Astrocyte (in vitro differentiated cells and primary cell): ENCODE data around the gene SLC6A11. TPM values are rescaled to one million over a fixed set of nuclear protein-coding genes. Genes with fewer than 3 reads are reported as not detected.

Experiments used
- DNase-seq: peaks from one replicate; pipeline ENCODE4 v3.0.0-alpha.2; 2010; ENCODE audit warnings: low read depth
- FAIRE-seq: peaks from 2 replicates; lab custom pipeline; 2011; peaks lifted over from hg19 to GRCh38; lab: Jason Lieb, UNC
- H2AFZ ChIP-seq: 2 replicates; pipeline ENCODE4 v1.6.0; 2012; ENCODE audit warnings: low read depth, low read length, inconsistent platforms
- H3K27ac ChIP-seq: 2 replicates; pipeline ENCODE4 v1.5.1; 2011; ENCODE audit warnings: low read depth, low read length, inconsistent platforms
- H3K27me3 ChIP-seq: 2 replicates; pipeline ENCODE4 v1.6.0; 2011; ENCODE audit warnings: low read length, inconsistent platforms; ENCODE audit not compliant: insufficient read depth
- H3K36me3 ChIP-seq: 2 replicates; pipeline ENCODE4 v1.5.1; 2011; ENCODE audit warnings: low read length, inconsistent platforms; ENCODE audit not compliant: insufficient read depth
- H3K4me1 ChIP-seq: 2 replicates; pipeline ENCODE4 v1.5.1; 2011; ENCODE audit warnings: low read length, inconsistent platforms; ENCODE audit not compliant: insufficient read depth
- H3K4me2 ChIP-seq: 2 replicates; pipeline ENCODE4 v1.6.0; 2012; ENCODE audit warnings: low read length, inconsistent platforms
- H3K4me3 ChIP-seq: 2 replicates; pipeline ENCODE4 v1.5.1; 2011; ENCODE audit warnings: low read depth, mild to moderate bottlenecking, low read length, inconsistent platforms; ENCODE audit not compliant: insufficient read depth
- H3K79me2 ChIP-seq: 2 replicates; pipeline ENCODE4 v1.6.0; 2012; ENCODE audit warnings: mild to moderate bottlenecking, low read length, inconsistent platforms; ENCODE audit not compliant: insufficient read depth
- H3K9ac ChIP-seq: 2 replicates; pipeline ENCODE4 v1.6.0; 2012; ENCODE audit warnings: mild to moderate bottlenecking, low read length, inconsistent platforms
- H3K9me3 ChIP-seq: 2 replicates; pipeline ENCODE4 v1.5.1; 2012; ENCODE audit warnings: low read depth, mild to moderate bottlenecking, low read length, inconsistent platforms; ENCODE audit not compliant: insufficient read depth
- H4K20me1 ChIP-seq: 2 replicates; pipeline ENCODE4 v1.6.0; 2012; ENCODE audit warnings: low read length, inconsistent platforms; ENCODE audit not compliant: insufficient read depth
- H3K27ac Mint-ChIP-seq: one replicate; pipeline ENCODE4 v1.8.0; 2021; ENCODE audit warnings: mild to moderate bottlenecking, mixed read lengths; ENCODE audit not compliant: unreplicated experiment
- H3K27me3 Mint-ChIP-seq: one replicate; pipeline ENCODE4 v1.8.0; 2021; ENCODE audit warnings: low read depth, mixed read lengths; ENCODE audit not compliant: unreplicated experiment
- H3K36me3 Mint-ChIP-seq: one replicate; pipeline ENCODE4 v1.8.0; 2021; ENCODE audit warnings: low read depth, mixed read lengths; ENCODE audit not compliant: unreplicated experiment
- H3K4me1 Mint-ChIP-seq: one replicate; pipeline ENCODE4 v1.8.0; 2021; ENCODE audit warnings: low read depth, mixed read lengths; ENCODE audit not compliant: unreplicated experiment
- H3K4me3 Mint-ChIP-seq: one replicate; pipeline ENCODE4 v1.8.0; 2021; ENCODE audit warnings: mild to moderate bottlenecking, moderate library complexity, mixed read lengths; ENCODE audit not compliant: unreplicated experiment
- H3K9me3 Mint-ChIP-seq: one replicate; pipeline ENCODE4 v1.8.0; 2021; ENCODE audit warnings: mild to moderate bottlenecking, mixed read lengths; ENCODE audit not compliant: unreplicated experiment
- CTCF ChIP-seq: IDR thresholded peaks from 2 replicates; pipeline ENCODE4 v1.5.1; 2011; ENCODE audit warnings: low read depth, mild to moderate bottlenecking, inconsistent platforms, low read length, moderate library complexity; ENCODE audit not compliant: insufficient read depth
- EZH2 ChIP-seq: IDR thresholded peaks from 2 replicates; pipeline ENCODE4 v1.6.1; 2012; ENCODE audit warnings: mild to moderate bottlenecking, low read length, inconsistent platforms; ENCODE audit not compliant: insufficient read depth
- total RNA-seq: library from RNA; stranded (reverse); gene quantifications from 2 replicates; pipeline ENCODE4 v1.2.1, GENCODE V29; 2021

The SLC6A11 gene
- total RNA-seq, 1 donor from 2014 or later, result 0.34 TPM

GRCh38 chr3:10855083-10855870, 39.2 kb downstream of the SLC6A11 start:
- Histone ChIP-seq H3K27me3 (peaks cover 18% of the 10 kb centered on the region), H4K20me1 (no peaks in the 10 kb centered on the region), H2AFZ (no peak overlapping the region), H3K4me2 (no peak overlapping the region), H3K4me1 (no peaks in the 10 kb centered on the region), H3K9me3 (peaks cover 4% of the 10 kb centered on the region), H3K36me3 (no peaks in the 10 kb centered on the region), H3K4me3 (no peak overlapping the region), H3K27ac (no peak overlapping the region), H3K79me2 (no peaks in the 10 kb centered on the region), H3K9ac (no peak overlapping the region)
- H3K4me1 Mint-ChIP-seq, result no peaks in the 10 kb centered on the region
- no peak overlapping the region for H3K4me3 Mint-ChIP-seq
- no peak overlapping the region for H3K27ac Mint-ChIP-seq
- no peak for FAIRE-seq
- TF ChIP-seq CTCF (no peak), EZH2 (no peak)
- peaks cover 57% of the 10 kb centered on the region for H3K27me3 Mint-ChIP-seq
- no peak for DNase-seq
- H3K9me3 Mint-ChIP-seq, result peaks cover 10% of the 10 kb centered on the region
- no peaks in the 10 kb centered on the region for H3K36me3 Mint-ChIP-seq

- Mint-ChIP-seq H3K4me3 (no peak overlapping the region), H3K27me3 (peaks cover 65% of the 10 kb centered on the region)
Measured at GRCh38 chr3:10855871-10856662, 40.0 kb downstream of the SLC6A11 start.

More at GRCh38 chr3:10855871-10856662, 40.0 kb downstream of the SLC6A11 start:
- FAIRE-seq, result no peak
- Mint-ChIP-seq H3K4me1 (no peaks in the 10 kb centered on the region), H3K27ac (no peak overlapping the region), H3K9me3 (peaks cover 13% of the 10 kb centered on the region), H3K36me3 (no peaks in the 10 kb centered on the region)
- no peaks in the 10 kb centered on the region for H4K20me1 ChIP-seq
- no peaks in the 10 kb centered on the region for H3K4me1 ChIP-seq
- H3K4me2 ChIP-seq, result no peak overlapping the region
- peaks cover 4% of the 10 kb centered on the region for H3K9me3 ChIP-seq
- H3K27me3 ChIP-seq, result peaks cover 18% of the 10 kb centered on the region
- H3K27ac ChIP-seq, result no peak overlapping the region
- no peak overlapping the region for H3K4me3 ChIP-seq
- no peak for DNase-seq
- H3K36me3 ChIP-seq, result no peaks in the 10 kb centered on the region
- H3K9ac ChIP-seq, result no peak overlapping the region
- no peak overlapping the region for H2AFZ ChIP-seq
- H3K79me2 ChIP-seq, result no peaks in the 10 kb centered on the region
- TF ChIP-seq CTCF (peak; percentile 20), EZH2 (no peak)
